PC-3 (cell line): ENCODE results near the gene MCTP2.

ENCODE experiments used
- CTCF ChIP-seq: fragments of 300-600 bp; sonication (generic); conservative IDR thresholded peaks from 2 replicates; pipeline ENCODE4 v1.5.1; 2017; ENCODE audit warnings: antibody characterized with exemption, low read depth, mild to moderate bottlenecking, low read length
- EZH2 ChIP-seq: fragments of 300-600 bp; sonication (generic); IDR thresholded peaks from one replicate; pipeline ENCODE4 v1.6.1; 2017; ENCODE audit warnings: antibody characterized with exemption, mild to moderate bottlenecking, low read length; ENCODE audit not compliant: unreplicated experiment

DNA sequence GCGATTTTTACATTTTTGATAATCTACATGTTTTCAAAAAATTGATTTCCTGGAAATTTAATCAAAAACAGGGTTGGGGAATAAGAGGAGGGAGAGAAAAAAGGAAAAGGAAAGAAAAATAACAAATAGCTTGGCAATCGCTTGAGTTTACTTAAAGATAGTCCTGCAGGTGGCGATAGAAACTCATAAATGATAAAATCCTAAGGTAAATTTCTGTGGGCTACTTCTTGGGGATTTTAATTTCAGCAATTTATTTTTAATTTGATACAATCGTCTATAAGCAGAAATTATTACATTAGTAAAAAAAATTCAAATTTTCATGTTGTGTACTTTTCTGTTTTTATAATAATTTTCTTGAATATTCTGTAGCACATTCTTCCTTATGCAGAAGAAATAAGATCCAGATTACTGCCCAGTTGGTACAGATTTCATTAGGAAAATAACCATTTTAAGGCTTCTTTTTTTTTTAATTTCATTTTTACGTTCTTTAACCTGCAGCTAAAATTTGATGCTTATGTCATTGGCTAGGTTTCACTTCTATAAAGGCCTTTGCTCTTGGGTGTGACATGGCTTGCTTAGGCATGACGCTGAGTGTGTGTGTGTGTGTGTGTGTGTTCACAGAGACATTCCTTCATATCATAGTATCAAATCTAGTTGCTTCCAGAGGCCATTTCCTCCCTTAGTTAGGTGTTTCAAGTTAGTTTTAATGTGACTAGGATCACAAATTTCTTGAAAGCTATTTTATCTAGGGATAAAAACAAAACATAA is 181.8 kb downstream of the MCTP2 start:
- TF ChIP-seq CTCF (peak; percentile 67), EZH2 (no peak)
